Measurements from ENCODE around the gene DIP2B.
A peak's percentile ranks its signal among the peaks of the same experiment; 100 is the strongest.

DIP2B gene

GRCh38 chr12:50609292-50609874, 104.6 kb downstream of the DIP2B start:
- Histone ChIP-seq H3K36me3 (ENCODE audit: control insufficient read depth, insufficient read depth, low read length) (no peaks in the 10 kb centered on the region), H3K9ac (no peak overlapping the region), H3K4me2 (ENCODE audit: low read length) (peak overlapping the region; percentile 45), H3K79me2 (peaks cover 31% of the 10 kb centered on the region), H3K4me1 (peaks cover 10% of the 10 kb centered on the region), H2AFZ (no peak overlapping the region), H3K9me3 (ENCODE audit: control insufficient read depth, low read length) (no peaks in the 10 kb centered on the region), H3K4me3 (ENCODE audit: low read depth, low read length) (no peak overlapping the region), H3K27me3 (ENCODE audit: control insufficient read depth, insufficient read depth, low read length) (no peaks in the 10 kb centered on the region), H3K27ac (no peak overlapping the region)
- TF ChIP-seq CTCF (IDR thresholded peaks at IDR 0.05), result no peak

GRCh38 chr12:50610171-50610570, 105.4 kb downstream of the DIP2B start:
- H3K4me1 ChIP-seq, result peaks cover 10% of the 10 kb centered on the region

GRCh38 chr12:50611021-50611744, 106.4 kb downstream of the DIP2B start:
- Histone ChIP-seq H3K9me3 (ENCODE audit: control insufficient read depth, low read length) (no peaks in the 10 kb centered on the region), H3K27ac (no peak overlapping the region), H3K4me2 (ENCODE audit: low read length) (no peak overlapping the region), H3K27me3 (ENCODE audit: control insufficient read depth, insufficient read depth, low read length) (no peaks in the 10 kb centered on the region), H3K79me2 (peaks cover 31% of the 10 kb centered on the region), H3K4me1 (peaks cover 10% of the 10 kb centered on the region), H3K9ac (no peak overlapping the region), H3K4me3 (ENCODE audit: low read depth, low read length) (no peak overlapping the region), H3K36me3 (ENCODE audit: control insufficient read depth, insufficient read depth, low read length) (no peaks in the 10 kb centered on the region), H2AFZ (no peak overlapping the region)
- TF ChIP-seq CTCF (IDR thresholded peaks at IDR 0.05), result no peak

More at GRCh38 chr12:50610171-50610570, 105.4 kb downstream of the DIP2B start:
- no peaks in the 10 kb centered on the region for H3K27me3 ChIP-seq (ENCODE audit: control insufficient read depth, insufficient read depth, low read length)
- H3K4me3 ChIP-seq (ENCODE audit: low read depth, low read length), result no peak overlapping the region
- no peak overlapping the region for H3K4me2 ChIP-seq (ENCODE audit: low read length)
- peaks cover 31% of the 10 kb centered on the region for H3K79me2 ChIP-seq
- no peaks in the 10 kb centered on the region for H3K9me3 ChIP-seq (ENCODE audit: control insufficient read depth, low read length)
- H3K36me3 ChIP-seq (ENCODE audit: control insufficient read depth, insufficient read depth, low read length), result no peaks in the 10 kb centered on the region
- no peak overlapping the region for H3K27ac ChIP-seq
- TF ChIP-seq CTCF (IDR thresholded peaks at IDR 0.05), result no peak
- no peak overlapping the region for H3K9ac ChIP-seq
- no peak overlapping the region for H2AFZ ChIP-seq

GRCh38 chr12:50612882-50613281, 108.1 kb downstream of the DIP2B start:
- TF ChIP-seq CTCF (IDR thresholded peaks at IDR 0.05), result no peak
- Histone ChIP-seq H3K4me1 (peaks cover 10% of the 10 kb centered on the region), H3K27me3 (ENCODE audit: control insufficient read depth, insufficient read depth, low read length) (no peaks in the 10 kb centered on the region), H3K9me3 (ENCODE audit: control insufficient read depth, low read length) (no peaks in the 10 kb centered on the region), H3K4me3 (ENCODE audit: low read depth, low read length) (no peak overlapping the region), H3K27ac (no peak overlapping the region), H3K9ac (no peak overlapping the region), H2AFZ (no peak overlapping the region), H3K36me3 (ENCODE audit: control insufficient read depth, insufficient read depth, low read length) (no peaks in the 10 kb centered on the region), H3K4me2 (ENCODE audit: low read length) (no peak overlapping the region), H3K79me2 (peaks cover 33% of the 10 kb centered on the region)

All from parathyroid adenoma (tissue), 2 donors.